Panc1 (cell line): ENCODE data around the gene MYEF2.

Source experiments
- CTCF ChIP-seq: fragments of 450-650 bp; IDR thresholded peaks from 2 replicates; pipeline ENCODE4 v1.5.1; 2017; ENCODE audit warnings: mild to moderate bottlenecking
- POLR2AphosphoS5 ChIP-seq: IDR thresholded peaks from 2 replicates; pipeline ENCODE4 v1.6.1; 2012; ENCODE audit warnings: mild to moderate bottlenecking, low read depth, low read length, moderate library complexity
- REST ChIP-seq, 2 experiments: IDR thresholded peaks; 2 replicates each; pipeline ENCODE4 v1.6.1; 2011 to 2012; ENCODE audit warnings: low read depth in 2 of 2, control low read depth in 1 of 2, low read length in 1 of 2, mild to moderate bottlenecking in 1 of 2, moderate library complexity in 1 of 2; ENCODE audit not compliant: insufficient read depth in 1 of 2
- SIN3A ChIP-seq: IDR thresholded peaks from 2 replicates; pipeline ENCODE4 v1.6.1; 2012; ENCODE audit warnings: low read depth, mild to moderate bottlenecking, low read length, moderate library complexity, borderline replicate concordance; ENCODE audit not compliant: insufficient read depth
- TCF7L2 ChIP-seq: IDR thresholded peaks from 2 replicates; pipeline ENCODE4 v1.6.1; 2011; ENCODE audit warnings: mild to moderate bottlenecking, low read depth, low read length, inconsistent platforms

GRCh38 chr15:48096355-48096786, 81.7 kb downstream of the MYEF2 start:
- TF ChIP-seq CTCF (no peak), REST (IDR thresholded peaks at IDR 0.05; ENCODE audit: insufficient read depth in 1 of 2, low read depth in 2 of 2, low read length in 1 of 2) (no peak), POLR2AphosphoS5 (no peak), TCF7L2 (no peak), SIN3A (no peak)
